ENCODE measurements around the gene ZNF507. TPM values are rescaled to one million over a fixed set of nuclear protein-coding genes. Genes with fewer than 3 reads are reported as not detected.

ZNF507 gene
- total RNA-seq, 2 donors from 2014 or later: 14.3 to 14.7 TPM

DNA sequence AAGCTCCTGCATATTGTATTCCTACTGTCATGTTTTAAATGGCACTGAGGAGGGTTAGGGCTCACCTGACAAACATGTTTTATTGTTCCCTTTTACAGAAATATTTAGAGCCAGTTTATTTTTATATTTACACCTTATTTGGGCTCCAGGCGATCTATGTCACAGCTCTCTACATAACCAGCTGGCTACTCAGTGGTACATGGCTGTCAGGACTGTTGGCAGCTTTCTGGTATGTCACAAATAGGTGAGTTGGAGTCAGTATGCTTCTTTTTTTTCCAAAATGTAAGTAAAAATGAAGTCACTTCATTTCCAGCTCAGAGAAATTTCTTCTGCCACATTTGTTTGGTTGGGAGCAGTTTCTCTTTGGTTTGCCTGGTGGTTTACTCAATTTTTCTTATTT, 91.7 kb downstream of the ZNF507 start:
- ATAC-seq (no peak), DNase-seq (no peak)
- intact Hi-C loops (cut with DNase I): no loop called here

Other genes with a start within 250 kb of the ZNF507 start
- 10 to 100 TPM; 13.4 to 13.8 TPM for gene DPY19L3, start 60.2 kb downstream of the ZNF507 start, total RNA-seq
- gene PDCD5, start 235.6 kb downstream of the ZNF507 start, total RNA-seq: 100 to 1,000 TPM; 108 to 135 TPM